GM19025 (cell line): ENCODE data around the gene TACC3.

ENCODE experiments used
- ATAC-seq: cut with Tn5 transposase; IDR thresholded peaks from one replicate; pipeline ENCODE4 v1.9.1; 2021; ENCODE audit warnings: mild to moderate bottlenecking, low read depth, moderate library complexity; ENCODE audit not compliant: unreplicated experiment

Gene TACC3

DNA sequence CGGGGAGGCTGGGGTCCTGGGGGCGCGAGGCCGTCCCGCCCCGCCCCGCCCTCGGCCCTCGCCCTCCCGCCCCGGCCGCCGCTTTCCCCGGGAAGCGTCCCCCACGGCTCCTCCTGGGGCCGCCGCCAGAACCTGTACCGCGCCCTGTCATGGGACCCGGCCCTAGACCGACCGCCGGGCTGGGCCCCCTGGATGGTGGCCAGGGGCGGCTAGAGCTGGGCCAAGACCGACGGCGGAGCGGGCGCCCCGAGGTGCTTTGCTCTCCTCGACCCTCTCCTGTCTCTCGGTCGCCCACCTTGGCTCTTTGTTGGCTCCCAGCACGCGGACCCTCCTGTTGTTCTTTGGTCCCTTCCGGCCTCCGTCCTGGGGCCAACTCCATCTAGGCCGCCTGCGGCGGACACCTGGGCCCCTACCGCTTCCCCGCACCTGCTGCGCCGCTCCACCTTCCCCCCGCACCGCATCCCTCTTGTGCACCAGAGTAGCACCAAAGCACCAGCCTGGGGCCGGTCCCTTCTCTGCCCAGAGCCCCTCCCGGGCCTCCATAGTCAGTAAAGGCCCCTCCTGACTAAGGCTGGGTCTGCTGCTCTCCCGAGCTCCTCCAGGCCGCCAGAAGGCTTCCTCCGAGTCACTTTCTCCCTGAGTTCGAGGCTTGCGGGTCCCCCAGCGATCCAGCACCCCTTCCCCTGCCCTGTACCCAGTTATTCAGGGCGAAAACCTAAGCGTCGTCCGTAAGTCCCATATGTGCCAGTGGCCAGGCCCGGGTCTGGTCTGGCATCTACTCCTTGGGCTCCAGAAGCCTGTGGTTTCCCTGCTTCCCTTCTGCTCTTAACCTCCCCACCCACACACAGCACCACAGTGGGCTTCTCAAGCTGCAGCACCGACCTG lies 587 bp downstream of the TACC3 start:
- ATAC-seq: peak; percentile 1

- ATAC-seq: no peak
Measured at GRCh38 chr4:1722551-1723118, 1.3 kb downstream of the TACC3 start.

GRCh38 chr4:1723131-1723801 lies 1.9 kb downstream of the TACC3 start:
- no peak for ATAC-seq

DNA sequence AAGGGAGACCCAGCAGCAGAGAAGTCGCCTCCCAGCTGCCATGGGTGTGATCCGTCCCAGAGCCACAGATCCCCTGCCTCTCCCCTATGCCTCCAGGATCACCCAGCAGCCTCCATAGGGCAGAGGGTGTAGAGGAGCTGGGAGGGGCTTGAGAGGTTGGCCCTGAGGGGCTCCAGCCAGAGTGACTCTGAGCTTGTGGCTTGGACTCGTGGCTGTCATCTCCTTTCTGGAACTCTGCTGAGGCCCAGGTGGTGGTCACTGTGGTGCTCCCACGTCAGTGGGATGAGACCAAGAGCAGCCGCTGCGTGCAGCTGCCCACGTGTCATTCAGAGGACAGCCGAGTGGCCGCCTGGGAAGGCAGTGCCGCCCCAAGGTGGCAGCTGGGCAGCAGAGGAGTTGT lies 4.2 kb downstream of the TACC3 start:
- no peak for ATAC-seq

- no peak for ATAC-seq
Measured at GRCh38 chr4:1726146-1726934, 5.0 kb downstream of the TACC3 start.

- no peak for ATAC-seq
Measured at GRCh38 chr4:1727117-1728031, 6.1 kb downstream of the TACC3 start.

DNA sequence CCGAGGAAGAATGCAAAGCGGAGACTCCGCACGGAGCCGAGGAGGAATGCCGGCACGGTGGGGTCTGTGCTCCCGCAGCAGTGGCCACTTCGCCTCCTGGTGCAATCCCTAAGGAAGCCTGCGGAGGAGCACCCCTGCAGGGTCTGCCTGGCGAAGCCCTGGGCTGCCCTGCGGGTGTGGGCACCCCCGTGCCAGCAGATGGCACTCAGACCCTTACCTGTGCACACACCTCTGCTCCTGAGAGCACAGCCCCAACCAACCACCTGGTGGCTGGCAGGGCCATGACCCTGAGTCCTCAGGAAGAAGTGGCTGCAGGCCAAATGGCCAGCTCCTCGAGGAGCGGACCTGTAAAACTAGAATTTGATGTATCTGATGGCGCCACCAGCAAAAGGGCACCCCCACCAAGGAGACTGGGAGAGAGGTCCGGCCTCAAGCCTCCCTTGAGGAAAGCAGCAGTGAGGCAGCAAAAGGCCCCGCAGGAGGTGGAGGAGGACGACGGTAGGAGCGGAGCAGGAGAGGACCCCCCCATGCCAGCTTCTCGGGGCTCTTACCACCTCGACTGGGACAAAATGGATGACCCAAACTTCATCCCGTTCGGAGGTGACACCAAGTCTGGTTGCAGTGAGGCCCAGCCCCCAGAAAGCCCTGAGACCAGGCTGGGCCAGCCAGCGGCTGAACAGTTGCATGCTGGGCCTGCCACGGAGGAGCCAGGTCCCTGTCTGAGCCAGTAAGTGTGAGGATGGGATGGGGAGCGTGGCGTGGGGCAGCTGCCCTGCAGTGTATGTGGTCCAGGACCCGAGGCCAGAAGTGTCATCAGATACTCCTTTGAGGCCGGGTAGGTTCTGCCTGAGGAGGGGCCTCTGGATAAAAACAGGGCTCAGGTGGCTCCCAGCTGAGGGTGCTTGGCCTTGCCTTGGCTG lies 7.0 kb downstream of the TACC3 start:
- no peak for ATAC-seq

DNA sequence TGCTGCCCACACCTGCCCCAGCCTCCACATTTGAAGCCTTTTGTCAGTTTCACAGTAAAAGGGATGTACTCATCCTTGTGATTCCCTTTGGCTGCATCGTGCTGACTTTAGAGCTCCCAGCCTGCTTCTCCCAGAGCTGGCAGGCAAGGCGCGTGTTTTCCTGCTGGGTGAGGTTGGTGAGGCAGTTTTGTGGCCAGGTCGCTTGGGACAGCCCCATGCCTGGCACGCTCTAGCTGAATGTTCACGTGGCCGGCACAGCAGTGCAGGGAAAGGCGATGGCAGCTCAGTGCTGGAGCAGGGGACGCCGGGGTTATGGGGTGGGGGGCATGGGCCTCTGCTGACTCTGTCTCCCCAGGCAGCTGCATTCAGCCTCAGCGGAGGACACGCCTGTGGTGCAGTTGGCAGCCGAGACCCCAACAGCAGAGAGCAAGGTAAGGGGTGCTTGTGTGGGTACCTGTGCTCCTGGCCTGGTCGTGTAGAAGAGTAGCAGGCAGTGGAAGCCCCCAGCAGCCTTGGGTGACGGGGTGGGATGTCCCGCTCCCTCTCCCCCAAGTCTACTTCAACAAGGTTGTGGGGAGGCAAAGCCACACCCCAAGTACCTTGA lies 9.3 kb downstream of the TACC3 start:
- ATAC-seq: no peak

GRCh38 chr4:1731180-1731579 lies 9.9 kb downstream of the TACC3 start:
- no peak for ATAC-seq

- no peak for ATAC-seq
Measured at GRCh38 chr4:1732911-1733310, 11.6 kb downstream of the TACC3 start.

DNA sequence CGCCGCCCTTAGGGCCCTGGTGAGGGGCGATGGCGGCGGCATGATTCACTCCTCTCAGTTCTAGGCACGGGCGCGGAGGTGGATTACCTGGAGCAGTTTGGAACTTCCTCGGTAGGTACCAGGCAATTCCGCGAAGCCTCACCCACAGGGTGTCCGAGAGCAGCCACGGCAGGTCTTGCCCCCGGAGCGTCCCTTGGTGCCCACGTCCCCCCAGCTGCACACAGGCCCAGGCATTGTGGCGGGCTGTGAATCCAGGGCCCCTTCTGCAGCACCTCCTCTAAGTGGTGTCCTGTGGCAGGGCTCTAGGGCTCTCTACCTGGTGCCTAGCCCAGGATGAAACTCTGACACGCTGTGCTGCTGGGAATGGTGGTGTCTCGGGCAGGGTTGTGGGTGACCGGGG lies 13.9 kb downstream of the TACC3 start:
- ATAC-seq: no peak

DNA sequence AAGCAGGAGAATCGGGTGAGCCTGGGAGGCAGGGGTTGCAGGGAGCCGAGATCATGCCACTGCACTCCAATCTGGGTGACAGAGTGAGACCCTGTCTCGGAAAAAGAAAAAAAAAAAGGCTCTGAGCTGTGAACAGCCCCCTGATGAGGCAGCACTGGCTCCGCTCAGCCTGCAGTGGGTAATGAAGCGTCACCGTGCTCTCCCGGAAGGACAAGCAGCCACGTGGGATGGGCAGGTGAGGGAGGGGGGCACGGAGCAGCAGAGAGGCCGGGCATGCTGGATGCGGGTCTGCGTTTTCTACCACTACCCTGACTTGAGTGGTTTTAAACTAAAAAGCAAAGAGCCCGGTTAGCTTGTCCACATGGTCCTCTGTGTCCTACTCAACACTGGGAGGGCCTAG lies 15.5 kb downstream of the TACC3 start:
- ATAC-seq: no peak

GRCh38 chr4:1737666-1738065 lies 16.3 kb downstream of the TACC3 start:
- ATAC-seq: no peak

DNA sequence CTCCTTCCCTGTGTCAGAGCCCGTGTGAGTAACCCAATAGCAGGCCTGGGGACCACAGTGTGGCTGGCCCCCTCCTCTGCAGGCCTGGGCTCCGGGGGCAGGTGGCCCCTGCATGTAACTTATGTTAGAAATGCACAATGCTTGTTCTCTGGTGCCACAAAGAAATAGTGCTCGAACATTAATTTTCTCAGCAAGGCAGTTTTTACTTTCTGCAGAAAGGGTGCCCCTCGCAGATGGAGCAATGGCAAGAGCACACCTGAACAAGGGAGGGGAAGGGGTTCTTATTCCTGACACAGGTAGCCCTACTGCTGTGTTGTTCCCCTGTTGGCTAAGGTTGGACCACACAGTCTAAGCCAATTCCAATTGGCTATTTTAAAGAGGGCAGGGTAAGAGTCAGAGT lies 17.1 kb downstream of the TACC3 start:
- ATAC-seq: no peak

GRCh38 chr4:1739358-1739757 lies 18.0 kb downstream of the TACC3 start:
- no peak for ATAC-seq

- ATAC-seq: no peak
Measured at GRCh38 chr4:1740021-1740545, 18.8 kb downstream of the TACC3 start.

DNA sequence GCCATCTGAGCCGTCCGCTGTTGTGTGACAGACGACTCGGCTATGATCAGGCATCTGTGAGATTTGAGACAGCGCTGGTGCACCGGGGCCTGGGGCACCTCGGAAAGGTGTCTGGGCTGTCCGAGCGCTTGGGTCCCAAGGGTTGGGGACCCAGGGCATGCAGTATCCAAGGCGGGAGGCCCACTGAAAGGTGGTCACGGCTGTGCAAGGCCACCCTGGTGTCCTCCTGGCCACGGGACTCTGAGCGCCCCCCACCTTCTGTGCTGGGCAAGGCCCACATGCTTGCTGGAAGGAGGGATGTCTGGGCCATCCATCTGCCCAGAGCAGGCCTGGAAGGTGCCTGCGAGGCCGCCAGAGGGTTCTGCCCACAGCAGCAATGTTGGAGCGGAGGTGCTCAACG lies 19.9 kb downstream of the TACC3 start:
- ATAC-seq: no peak

DNA sequence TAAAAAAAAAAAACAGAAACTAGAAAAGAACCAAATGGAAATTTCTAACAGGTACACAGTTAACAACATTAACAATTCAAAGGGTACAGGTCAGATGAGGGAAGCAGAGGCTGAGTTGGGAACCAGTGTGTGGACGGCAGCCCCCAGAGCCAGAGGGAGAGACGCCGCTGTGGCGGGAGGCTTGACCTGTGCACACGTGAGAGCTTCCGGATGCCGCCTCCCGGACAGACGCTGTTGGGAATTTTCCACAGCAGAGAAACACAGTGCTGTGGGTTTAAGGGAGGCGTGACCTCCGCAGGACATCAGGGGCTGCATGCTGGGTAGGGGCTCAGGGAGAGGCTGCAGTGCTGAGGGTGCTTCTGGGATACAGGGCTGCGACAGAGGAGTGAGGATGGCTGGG lies 22.2 kb downstream of the TACC3 start:
- ATAC-seq: no peak
